Neural crest cell (in vitro differentiated cells): ENCODE measurements around the gene SYTL1. TPM values are rescaled to one million over a fixed set of nuclear protein-coding genes. Genes with fewer than 3 reads are reported as not detected.

ENCODE experiments used
- DNase-seq: peaks from one replicate; pipeline ENCODE4 v3.0.0; 2021; ENCODE audit warnings: low read depth, mixed read lengths, low spot score
- H3K27ac Mint-ChIP-seq: one replicate; pipeline ENCODE4 v1.8.0; 2021; ENCODE audit warnings: mild to moderate bottlenecking, mixed read lengths; ENCODE audit not compliant: unreplicated experiment
- H3K27me3 Mint-ChIP-seq: 2 replicates; pipeline ENCODE4 v1.8.0; 2021; ENCODE audit warnings: low read depth, mild to moderate bottlenecking, mixed read lengths
- H3K36me3 Mint-ChIP-seq: 2 replicates; pipeline ENCODE4 v1.8.0; 2021; ENCODE audit warnings: low read depth, mild to moderate bottlenecking, mixed read lengths
- H3K4me1 Mint-ChIP-seq: 2 replicates; pipeline ENCODE4 v1.8.0; 2021; ENCODE audit warnings: mixed read lengths
- H3K4me3 Mint-ChIP-seq: one replicate; pipeline ENCODE4 v1.8.0; 2021; ENCODE audit warnings: mild to moderate bottlenecking, mixed read lengths
- H3K9me3 Mint-ChIP-seq: 2 replicates; pipeline ENCODE4 v1.8.0; 2021; ENCODE audit warnings: mixed read lengths
- CTCF ChIP-seq: fragments of 200-600 bp; sonication (generic); conservative IDR thresholded peaks from 2 replicates; pipeline ENCODE4 v1.5.0; 2021; ENCODE audit warnings: antibody characterized with exemption, mild to moderate bottlenecking
- total RNA-seq: library from RNA; stranded (reverse); gene quantifications from 2 replicates; pipeline ENCODE4 v1.2.1, GENCODE V29; 2021

SYTL1 gene
- total RNA-seq, 1 donor from 2014 or later = 0.72 TPM

GRCh38 chr1:27358928-27359313, 17.1 kb downstream of the SYTL1 start:
- DNase-seq = no peak
- Mint-ChIP-seq H3K4me1 (peaks cover 21% of the 10 kb centered on the region), H3K4me3 (peak overlapping the region; percentile 59), H3K36me3 (no peaks in the 10 kb centered on the region), H3K9me3 (no peaks in the 10 kb centered on the region), H3K27me3 (peaks cover 36% of the 10 kb centered on the region), H3K27ac (no peak overlapping the region)
- TF ChIP-seq CTCF = no peak

DNA sequence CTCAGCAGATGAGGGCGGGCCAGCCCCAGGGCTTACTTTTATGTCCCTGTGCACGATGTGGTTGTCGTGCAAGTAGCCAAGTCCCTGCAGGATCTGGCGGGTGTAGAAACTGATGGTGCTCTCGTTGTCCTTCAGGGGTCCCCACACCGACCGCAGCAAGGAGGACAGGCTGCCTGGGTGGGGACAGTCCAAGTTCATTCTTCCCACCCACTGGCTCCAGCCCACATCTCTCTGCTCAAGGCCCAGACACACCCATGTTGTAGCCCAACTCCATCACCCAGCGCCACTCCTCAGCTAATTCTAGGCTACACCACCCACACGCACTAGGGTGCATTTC, 18.0 kb downstream of the SYTL1 start:
- TF ChIP-seq CTCF = no peak
- Mint-ChIP-seq H3K27me3 (peaks cover 36% of the 10 kb centered on the region), H3K4me3 (peak overlapping the region; percentile 73)

GRCh38 chr1:27360159-27361043, 18.6 kb downstream of the SYTL1 start:
- Mint-ChIP-seq H3K4me1 (peaks cover 35% of the 10 kb centered on the region), H3K27me3 (peaks cover 36% of the 10 kb centered on the region), H3K36me3 (no peaks in the 10 kb centered on the region), H3K27ac (no peak overlapping the region), H3K4me3 (peak overlapping the region; percentile 73), H3K9me3 (no peaks in the 10 kb centered on the region)
- no peak for TF ChIP-seq CTCF
- DNase-seq = no peak

More for the DNA sequence above, 18.0 kb downstream of the SYTL1 start:
- no peak overlapping the region for H3K27ac Mint-ChIP-seq
- DNase-seq = no peak
- no peaks in the 10 kb centered on the region for H3K9me3 Mint-ChIP-seq
- H3K36me3 Mint-ChIP-seq = no peaks in the 10 kb centered on the region
- peaks cover 29% of the 10 kb centered on the region for H3K4me1 Mint-ChIP-seq

- H3K4me3 Mint-ChIP-seq = peak overlapping the region; percentile 19
- H3K27me3 Mint-ChIP-seq = peaks cover 36% of the 10 kb centered on the region
- H3K36me3 Mint-ChIP-seq = no peaks in the 10 kb centered on the region
- H3K27ac Mint-ChIP-seq = no peak overlapping the region
- DNase-seq = no peak
- H3K4me1 Mint-ChIP-seq = peaks cover 41% of the 10 kb centered on the region
- H3K9me3 Mint-ChIP-seq = no peaks in the 10 kb centered on the region
- no peak for TF ChIP-seq CTCF
Observed at GRCh38 chr1:27361044-27361402, 19.2 kb downstream of the SYTL1 start.

DNA sequence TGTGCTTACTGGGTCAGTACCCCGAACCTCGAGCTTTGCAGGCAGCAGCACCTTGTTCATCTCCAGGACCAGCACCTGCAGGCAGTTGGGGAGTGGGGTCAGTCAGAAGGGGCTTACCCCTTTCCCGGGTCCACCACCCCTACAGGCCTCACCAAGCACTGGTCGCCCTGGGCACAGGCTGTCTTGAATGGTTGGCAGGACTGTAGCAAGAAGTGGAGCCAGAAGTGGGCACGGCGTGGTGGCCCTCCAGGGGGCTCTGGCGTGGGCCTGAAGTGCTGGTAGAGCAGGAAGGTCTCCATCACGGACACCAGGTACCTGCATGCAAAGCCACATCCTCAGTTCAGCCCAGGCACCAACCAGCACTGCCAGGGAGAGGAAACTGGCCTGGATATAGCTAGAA, 19.7 kb downstream of the SYTL1 start:
- Mint-ChIP-seq H3K4me3 (no peak overlapping the region), H3K27ac (no peak overlapping the region), H3K9me3 (no peaks in the 10 kb centered on the region), H3K4me1 (peaks cover 41% of the 10 kb centered on the region), H3K36me3 (no peaks in the 10 kb centered on the region), H3K27me3 (peaks cover 36% of the 10 kb centered on the region)
- TF ChIP-seq CTCF = no peak
- no peak for DNase-seq
